HepG2 (cell line): ENCODE results near the gene RHBDL1. TPM values are rescaled to one million over a fixed set of nuclear protein-coding genes. Genes with fewer than 3 reads are reported as not detected.

ENCODE experiments used
- ATAC-seq: fragments of 200-7000 bp; cut with Tn5 transposase; 3 replicates; pipeline ENCODE4 v1.9.1; 2020; ENCODE audit warnings: mild to moderate bottlenecking, moderate library complexity
- BruUV-seq: library from RNA; stranded (reverse); fragments of 400-500 nt; replicated peaks from 2 replicates; lab custom pipeline; 2021; lab: Mats Ljungman, UMichigan
- CTCF ChIA-PET: fragments of 300-600 bp; formaldehyde crosslinking; extraction: SDS; loops from one replicate; lab custom pipeline; 2021; ENCODE audit warnings: low total read pairs, inconsistent platforms, low intra/inter-chr PET ratio; lab: Yijun Ruan, JAX
- POLR2A ChIA-PET: fragments of 350-600 bp; sonication (Branson Sonifier 250); formaldehyde crosslinking; loops from one replicate; lab custom pipeline; 2020; ENCODE audit warnings: antibody characterized with exemption, inconsistent platforms; lab: Yijun Ruan, JAX
- DNase-seq: peaks from one replicate; pipeline ENCODE4 v3.0.0-alpha.2; 2015; ENCODE audit warnings: low spot score
- FAIRE-seq: peaks from 3 replicates; lab custom pipeline; 2011; peaks lifted over from hg19 to GRCh38; lab: Jason Lieb, UNC
- H2AFZ ChIP-seq: one replicate; pipeline ENCODE4 v1.6.1; 2011; ENCODE audit warnings: low read length, inconsistent platforms
- H3K27ac ChIP-seq: fragments of 300-600 bp; 3 replicates; pipeline ENCODE4 v1.8.0; 2011; ENCODE audit warnings: mixed run types, mild to moderate bottlenecking, mixed read lengths, low read length, inconsistent platforms; ENCODE audit not compliant: insufficient read depth; ENCODE audit errors: extremely low read length
- H3K27me3 ChIP-seq, 2 experiments: fragments of 200-600 bp in 1 of 2; 2 replicates in 1 of 2; 3 replicates in 1 of 2; pipeline versions ENCODE4 v1.6.0 to v1.8.0; 2011; ENCODE audit warnings: low read length in 2 of 2, mild to moderate bottlenecking in 2 of 2, moderate library complexity in 2 of 2, inconsistent platforms in 1 of 2; ENCODE audit not compliant: insufficient read depth in 2 of 2, control insufficient read depth in 1 of 2
- H3K36me3 ChIP-seq, 2 experiments: fragments of 200-600 bp in 1 of 2; replicated peaks in 1 of 2; 2 replicates in 1 of 2; 3 replicates in 1 of 2; pipeline versions ENCODE4 v1.5.1 to v1.8.0; 2011; ENCODE audit warnings: low read length in 2 of 2, inconsistent platforms in 1 of 2; ENCODE audit not compliant: insufficient read depth in 2 of 2, control insufficient read depth in 1 of 2
- H3K4me1 ChIP-seq: 2 replicates; pipeline ENCODE4 v1.5.1; 2012; ENCODE audit warnings: low read length, inconsistent platforms; ENCODE audit not compliant: insufficient read depth
- H3K4me2 ChIP-seq: 2 replicates; pipeline ENCODE4 v1.6.0; 2011; ENCODE audit warnings: low read depth, low read length, inconsistent platforms
- H3K4me3 ChIP-seq, 3 experiments: fragments of 200-600 bp in 1 of 3; sonication (generic), shearing (Covaris generic) in 1 of 3; replicated peaks in 1 of 3; 2 replicates each; pipeline ENCODE4 v1.5.1; 2011 to 2016; ENCODE audit warnings: low read length in 3 of 3, inconsistent platforms in 2 of 3, low read depth in 2 of 3, mild to moderate bottlenecking in 2 of 3, control low read depth in 1 of 3, mixed read lengths in 1 of 3; ENCODE audit not compliant: insufficient read depth in 1 of 3
- H3K79me2 ChIP-seq: one replicate; pipeline ENCODE4 v1.6.1; 2011; ENCODE audit warnings: low read length, inconsistent platforms; ENCODE audit not compliant: insufficient read depth
- H3K9ac ChIP-seq: 2 replicates; pipeline ENCODE4 v1.6.0; 2011; ENCODE audit warnings: mild to moderate bottlenecking, low read depth, low read length, inconsistent platforms; ENCODE audit not compliant: insufficient read depth
- H3K9me3 ChIP-seq: 2 replicates; pipeline ENCODE4 v1.5.1; 2012; ENCODE audit warnings: mild to moderate bottlenecking, low read length
- H4K20me1 ChIP-seq: 2 replicates; pipeline ENCODE4 v1.6.0; 2011; ENCODE audit warnings: inconsistent platforms, mild to moderate bottlenecking, low read length, moderate library complexity; ENCODE audit not compliant: insufficient read depth
- AGO1 ChIP-seq: fragments of 200-400 bp; formaldehyde crosslinking; IDR thresholded peaks from 2 replicates; pipeline ENCODE4 v1.6.1; 2017; ENCODE audit warnings: mild to moderate bottlenecking, low read depth, low read length, moderate library complexity; ENCODE audit not compliant: poor library complexity, severe bottlenecking
- AGO2 ChIP-seq: fragments of 200-400 bp; formaldehyde crosslinking; optimal IDR thresholded peaks from 2 replicates; pipeline ENCODE3; 2017; ENCODE audit warnings: mild to moderate bottlenecking, low read depth, low read length, moderate library complexity
- GABPB1 ChIP-seq: IDR thresholded peaks from 2 replicates; pipeline ENCODE4 v1.6.1; 2016; ENCODE audit warnings: mild to moderate bottlenecking, missing genetic modification reagents, moderate library complexity, missing compliant biosample characterization
- HNRNPUL1 ChIP-seq: fragments of 200-400 bp; formaldehyde crosslinking; IDR thresholded peaks from 2 replicates; pipeline ENCODE4 v1.6.1; 2017; ENCODE audit warnings: low read depth, mild to moderate bottlenecking, low read length, moderate library complexity
- KLF15 ChIP-seq: sonication (generic); formaldehyde crosslinking; IDR thresholded peaks from 2 replicates; pipeline ENCODE4 v1.8.1; 2023; ENCODE audit warnings: borderline replicate concordance, mild to moderate bottlenecking, inconsistent platforms, missing genetic modification reagents, mixed read lengths
- MEIS1 ChIP-seq: sonication (generic); formaldehyde crosslinking; IDR thresholded peaks from 2 replicates; pipeline ENCODE4 v1.9.0; 2021; ENCODE audit warnings: mild to moderate bottlenecking, missing genetic modification reagents, moderate library complexity, borderline replicate concordance
- NCOA5 ChIP-seq: sonication (generic); formaldehyde crosslinking; IDR thresholded peaks from 2 replicates; pipeline ENCODE4 v1.4.0; 2020; ENCODE audit warnings: missing genetic modification reagents
- NCOR1 ChIP-seq: fragments of 200-600 bp; sonication (generic); IDR thresholded peaks from 2 replicates; pipeline ENCODE4 v1.7.0; 2017; ENCODE audit warnings: antibody characterized with exemption, low read length, borderline replicate concordance
- POLR2A ChIP-seq, 2 experiments: IDR thresholded peaks; 2 replicates each; pipeline ENCODE4 v1.6.1; 2011; ENCODE audit warnings: low read depth in 2 of 2, low read length in 2 of 2, mild to moderate bottlenecking in 1 of 2, moderate library complexity in 1 of 2; ENCODE audit not compliant: insufficient read depth in 1 of 2
- RBFOX2 ChIP-seq: fragments of 200-400 bp; formaldehyde crosslinking; IDR thresholded peaks from 2 replicates; pipeline ENCODE4 v1.6.1; 2017; ENCODE audit warnings: low read depth, mild to moderate bottlenecking, low read length
- ZNF512 ChIP-seq: sonication (generic); formaldehyde crosslinking; IDR thresholded peaks from 2 replicates; pipeline ENCODE4 v1.4.0; 2020; ENCODE audit warnings: mild to moderate bottlenecking, missing genetic modification reagents
- ZNF513 ChIP-seq: sonication (generic); formaldehyde crosslinking; conservative IDR thresholded peaks from 2 replicates; pipeline ENCODE4 v1.5.0; 2020; ENCODE audit warnings: missing genetic modification reagents
- ZNF549 ChIP-seq: sonication (generic); formaldehyde crosslinking; IDR thresholded peaks from 2 replicates; pipeline ENCODE4 v1.5.0; 2020; ENCODE audit warnings: missing genetic modification reagents
- WGBS: methylation state at CpG from one replicate; pipeline ENCODE4 v1.1.6; 2017; ENCODE audit warnings: low lambda C conversion rate; 5-methylcytosine and 5-hydroxymethylcytosine counted together
- in situ Hi-C: cut with HindIII; loops from 2 replicates; pipeline ENCODE4 v1.10.0; 2017; ENCODE audit warnings: low pct_unique_long_range_greater_than_20kb; ENCODE audit not compliant: extremely low pct_ligation_motif_present
- intact Hi-C: fragments of 100-400 bp; cut with micrococcal nuclease; formaldehyde crosslinking; loops from one replicate; pipeline ENCODE4 v1.10.0; 2022; ENCODE audit not compliant: unreplicated experiment
- polyA plus RNA-seq, 8 experiments: library from polyadenylated mRNA; depleted of rRNA in 3 of 8; stranded (reverse) in 7 of 8; unstranded in 1 of 8; fragments of >200 nt; fragmentation: Illumina TruSeq in 4 of 8; extraction: Trizol in 4 of 8; gene quantifications; 2 replicates each; pipeline versions ENCODE4 v1.2.1 to v1.2.3, GENCODE V29; 2011 to 2016; ENCODE audit warnings: low read depth in 4 of 8, missing spikeins in 1 of 8, mixed read lengths in 1 of 8; ENCODE audit not compliant: insufficient read depth in 1 of 8
- total RNA-seq, 5 experiments: library from RNA; depleted of rRNA; stranded (reverse); fragments of >200 nt; fragmentation: Illumina TruSeq; extraction: Trizol; gene quantifications; 2 replicates each; pipeline ENCODE4 v1.2.3, GENCODE V29; 2016; ENCODE audit warnings: low read depth in 1 of 5

Gene RHBDL1
- total and polyA plus RNA-seq, 2 of the 13 experiments (the other 11 are each of a cell fraction or from before 2014, with no cell fraction given) = 1.8 to 3.8 TPM

GRCh38 chr16:724188-725040, 48.9 kb downstream of the RHBDL1 start:
- 35% methylated on average over 5 of the region's 29 CpGs for WGBS
- H3K4me1 ChIP-seq = peaks cover 29% of the 10 kb centered on the region
- no peak for FAIRE-seq
- ATAC-seq = no peak
- H3K36me3 ChIP-seq = no peaks in the 10 kb centered on the region
- H2AFZ ChIP-seq = no peak overlapping the region
- ChIA-PET POLR2A (interaction anchor here (2.6 kb wide), 1 partner anchor 8 kb away, joined by 14 read pairs; no protein-coding TSS in a partner anchor), CTCF (no interaction called here)
- DNase-seq = no peak
- BruUV-seq = no TSS peak
- no peaks in the 10 kb centered on the region for H3K79me2 ChIP-seq
- no peaks in the 10 kb centered on the region for H3K9me3 ChIP-seq
- intact Hi-C loops (no loop called here), in situ Hi-C loops (no loop called here)
- H3K27ac ChIP-seq = no peak overlapping the region
- H3K4me2 ChIP-seq = no peak overlapping the region
- no peak overlapping the region for H3K4me3 ChIP-seq
- no peaks in the 10 kb centered on the region for H4K20me1 ChIP-seq
- TF ChIP-seq NCOA5 (CRISPR knock-in tag) (no peak), AGO2 (peak; percentile 81), ZNF549 (CRISPR knock-in tag) (no peak), ZNF513 (no peak), KLF15 (CRISPR knock-in tag) (no peak), AGO1 (peak; percentile 23), ZNF512 (no peak), HNRNPUL1 (no peak), NCOR1 (no peak), POLR2A (IDR thresholded peaks at IDR 0.05; ENCODE audit: insufficient read depth in 1 of 2, low read depth in 2 of 2, low read length in 2 of 2) (peak in 1 of 2 experiments; percentile 30; a peak in 1 of 4 replicates), RBFOX2 (peak; percentile 50), GABPB1 (peak; percentile 12; the same call in 1 of the 2 replicates), MEIS1 (CRISPR knock-in tag) (no peak)
- peaks cover 0 to 3% of the 10 kb centered on the region in 2 experiments; a peak in 1 of 5 replicates for H3K27me3 ChIP-seq
- no peak overlapping the region for H3K9ac ChIP-seq
